Prostate gland (tissue), 2 donors: ENCODE data around the gene TICRR.

Source experiments
- CTCF ChIP-seq, 4 experiments: fragments of 200-600 bp in 2 of 4; fragments of 450-650 bp in 2 of 4; sonication (generic) in 2 of 4; IDR thresholded peaks; 1 replicate in 3 of 4; 2 replicates in 1 of 4; pipeline ENCODE4 v1.5.1; 2016 to 2019; ENCODE audit warnings: antibody characterized with exemption in 4 of 4, mild to moderate bottlenecking in 2 of 4, moderate library complexity in 2 of 4
- POLR2A ChIP-seq: fragments of 450-650 bp; IDR thresholded peaks from one replicate; pipeline ENCODE4 v1.6.1; 2016; ENCODE audit warnings: antibody characterized with exemption, mild to moderate bottlenecking
- POLR2AphosphoS5 ChIP-seq: sonication (generic); formaldehyde crosslinking; IDR thresholded peaks from one replicate; pipeline ENCODE4 v1.6.1; 2017; ENCODE audit warnings: antibody characterized with exemption

- no peak for TF ChIP-seq CTCF (IDR thresholded peaks at IDR 0.05)
- no peak for TF ChIP-seq POLR2A
- TF ChIP-seq POLR2AphosphoS5: no peak
Measured at GRCh38 chr15:89645680-89646079, 70.4 kb downstream of the TICRR start.
